Smooth muscle cell of trachea (primary cell): ENCODE results near the gene MAP7D1. TPM values are rescaled to one million over a fixed set of nuclear protein-coding genes. Genes with fewer than 3 reads are reported as not detected.

Source experiments
- total RNA-seq: library from RNA; depleted of rRNA; stranded (reverse); fragments of >200 nt; gene quantifications from 2 replicates; pipeline ENCODE4 v1.2.1, GENCODE V29; 2014

Gene MAP7D1
- 96.4 and 124 TPM in 2 replicates for total RNA-seq

GRCh38 chr1:36155408-36156328, at the start of gene MAP7D1:
MAP7D1 (plus strand) TSS chr1:36156160; CDS start chr1:36156418, 258 bp downstream.

GRCh38 chr1:36125129-36125991, 30.6 kb upstream of the MAP7D1 start, which contains the start of gene COL8A2:
COL8A2 (minus strand) TSS chr1:36125222; CDS start chr1:36100242, 24,980 bp downstream.

DNA sequence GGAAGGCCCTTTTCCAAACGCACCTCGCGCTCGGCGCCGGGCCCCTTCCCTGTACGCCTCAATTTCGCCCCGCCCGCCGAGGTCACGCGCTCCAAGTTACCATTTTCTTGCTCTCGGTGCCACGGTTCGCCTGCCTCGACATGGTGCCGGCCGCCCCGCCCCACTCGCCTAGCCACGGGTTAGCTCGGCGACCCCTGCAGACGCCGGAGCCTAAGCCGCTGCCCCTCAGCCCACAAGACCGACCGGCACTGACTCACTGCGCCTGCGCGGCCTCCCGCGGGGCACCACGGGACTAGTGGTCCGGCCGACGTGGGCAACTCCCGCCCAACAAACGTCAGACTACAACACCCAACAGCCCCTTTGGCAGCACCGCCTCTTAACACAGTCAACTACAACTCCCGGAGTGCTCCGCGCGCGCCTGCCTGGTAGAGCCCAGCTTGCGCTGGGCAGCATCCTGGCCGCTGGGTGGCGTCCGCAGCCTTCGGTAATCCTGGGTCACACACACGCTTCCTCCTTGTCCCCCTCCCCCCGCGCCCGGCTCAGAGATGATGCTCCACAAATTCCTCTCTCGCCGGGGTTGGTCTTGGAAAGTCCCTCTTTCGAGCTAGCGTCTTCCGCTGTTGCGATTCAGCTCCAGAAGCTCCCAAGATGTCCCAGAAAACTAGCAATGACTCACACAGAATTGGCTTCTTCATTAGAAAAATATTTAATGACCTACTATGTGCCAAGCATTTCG, 6.6 kb upstream of the MAP7D1 start, which contains the start of gene TRAPPC3:
Gene TRAPPC3 (minus strand): TSS at position 250 of the 736 bp plus-strand sequence. CDS start 108 bp downstream, at position 142.

GRCh38 chr1:36223996-36224536, 68.1 kb downstream of the MAP7D1 start, which contains the start of gene THRAP3:
THRAP3 (plus strand) TSS chr1:36224443; CDS start chr1:36282564, 58,121 bp downstream.

Other genes with a start within 250 kb of the MAP7D1 start
- gene AGO3, start 225.1 kb upstream of the MAP7D1 start, total RNA-seq, result 17.7 and 17.9 TPM in 2 replicates
- 0.15 and 0.33 TPM in 2 replicates for gene TEKT2, start 72.1 kb upstream of the MAP7D1 start, total RNA-seq
- gene ADPRS, start 67.3 kb upstream of the MAP7D1 start, total RNA-seq, result 26.5 and 27.6 TPM in 2 replicates
- gene COL8A2, start 30.9 kb upstream of the MAP7D1 start, total RNA-seq, result 10.8 and 24.3 TPM in 2 replicates
- 85.0 and 113 TPM in 2 replicates for gene TRAPPC3, start 6.7 kb upstream of the MAP7D1 start, total RNA-seq
- 114 and 128 TPM in 2 replicates for gene THRAP3, start 68.3 kb downstream of the MAP7D1 start, total RNA-seq
- gene SH3D21, start 150.2 kb downstream of the MAP7D1 start, total RNA-seq, result 4.7 and 8.1 TPM in 2 replicates
- gene EVA1B, start 167.5 kb downstream of the MAP7D1 start, total RNA-seq, result 225 and 335 TPM in 2 replicates
- gene STK40, start 229.8 kb downstream of the MAP7D1 start, total RNA-seq, result 15.6 and 16.7 TPM in 2 replicates
- 13.8 and 13.9 TPM in 2 replicates for gene LSM10, start 241.7 kb downstream of the MAP7D1 start, total RNA-seq